OCI-LY3 (cell line): ENCODE measurements around the gene SPOCK1.

ENCODE experiments used
- H2AFZ ChIP-seq: fragments of 200-600, 300-600 bp; shearing (Covaris generic); 2 replicates; pipeline ENCODE4 v1.6.0; 2014; ENCODE audit warnings: antibody characterized with exemption, low read depth, low read length
- H3K27ac ChIP-seq: fragments of 200-600, 300-600 bp; sonication (generic); 2 replicates; pipeline ENCODE4 v1.5.1; 2014; ENCODE audit warnings: mild to moderate bottlenecking, low read length, moderate library complexity, mixed read lengths
- H3K27me3 ChIP-seq: fragments of 200-600, 300-600 bp; sonication (generic); 2 replicates; pipeline ENCODE4 v1.6.1; 2014; ENCODE audit warnings: low read depth, low read length, mixed read lengths
- H3K36me3 ChIP-seq: fragments of 200-600, 300-600 bp; sonication (generic); replicated peaks from 2 replicates; pipeline ENCODE3; 2014; ENCODE audit warnings: low read depth, low read length, mixed read lengths
- H3K4me1 ChIP-seq: fragments of 300-600, 200-600 bp; sonication (generic); 2 replicates; pipeline ENCODE4 v1.6.1; 2014; ENCODE audit warnings: low read length, mixed read lengths
- H3K4me2 ChIP-seq: fragments of 200-600, 300-600 bp; sonication (generic); 2 replicates; pipeline ENCODE4 v1.6.1; 2014; ENCODE audit warnings: low read length, mixed read lengths
- H3K4me3 ChIP-seq: fragments of 300-600, 200-600 bp; sonication (generic); 2 replicates; pipeline ENCODE4 v1.5.1; 2014; ENCODE audit warnings: antibody characterized with exemption, mild to moderate bottlenecking, low read length, moderate library complexity
- H3K79me2 ChIP-seq: fragments of 300-600, 200-600 bp; shearing (Covaris generic); 2 replicates; pipeline ENCODE4 v1.6.1; 2014; ENCODE audit warnings: mild to moderate bottlenecking, low read length, mixed read lengths
- H3K9ac ChIP-seq: fragments of 300-600, 200-600 bp; shearing (Covaris generic); 2 replicates; pipeline ENCODE4 v1.6.0; 2014; ENCODE audit warnings: mild to moderate bottlenecking, low read length, moderate library complexity
- H3K9me3 ChIP-seq: fragments of 200-600, 300-600 bp; shearing (Covaris generic); 2 replicates; pipeline ENCODE4 v1.6.1; 2014; ENCODE audit warnings: low read length, mixed read lengths; ENCODE audit not compliant: insufficient read depth
- H4K20me1 ChIP-seq: fragments of 200-600, 300-600 bp; sonication (generic); 2 replicates; pipeline ENCODE4 v1.6.1; 2016; ENCODE audit warnings: low read length, mixed read lengths; ENCODE audit not compliant: insufficient read depth
- CTCF ChIP-seq: fragments of 200-600, 300-600 bp; sonication (generic); IDR thresholded peaks from 2 replicates; pipeline ENCODE4 v1.5.1; 2014; ENCODE audit warnings: antibody characterized with exemption, low read length, low read depth
- EZH2phosphoT487 ChIP-seq: fragments of 200-600 bp; shearing (Covaris generic); IDR thresholded peaks from 2 replicates; pipeline ENCODE4 v1.6.1; 2018; ENCODE audit warnings: antibody characterized with exemption, mixed run types, low read depth

SPOCK1 gene

GRCh38 chr5:137342764-137343163 is 156.4 kb downstream of the SPOCK1 start:
- Histone ChIP-seq H3K4me2 (no peak overlapping the region), H3K9me3 (no peaks in the 10 kb centered on the region), H3K36me3 (no peaks in the 10 kb centered on the region), H3K9ac (no peak overlapping the region), H2AFZ (no peak overlapping the region), H3K27me3 (no peaks in the 10 kb centered on the region), H4K20me1 (no peaks in the 10 kb centered on the region), H3K4me3 (no peak overlapping the region), H3K4me1 (peaks cover 4% of the 10 kb centered on the region; the same call in 1 of the 2 replicates), H3K27ac (no peak overlapping the region), H3K79me2 (no peaks in the 10 kb centered on the region)
- no peak for TF ChIP-seq CTCF
- TF ChIP-seq EZH2phosphoT487, result no peak

- no peak for TF ChIP-seq CTCF
- no peak for TF ChIP-seq EZH2phosphoT487
- Histone ChIP-seq H3K27me3 (no peaks in the 10 kb centered on the region), H2AFZ (no peak overlapping the region), H3K79me2 (no peaks in the 10 kb centered on the region), H3K36me3 (no peaks in the 10 kb centered on the region), H3K4me2 (no peak overlapping the region), H4K20me1 (no peaks in the 10 kb centered on the region), H3K4me3 (no peak overlapping the region), H3K27ac (no peak overlapping the region), H3K9ac (no peak overlapping the region), H3K4me1 (peaks cover 4% of the 10 kb centered on the region; the same call in 1 of the 2 replicates), H3K9me3 (no peaks in the 10 kb centered on the region)
Observed at GRCh38 chr5:137341831-137342230, 157.3 kb downstream of the SPOCK1 start.

- TF ChIP-seq EZH2phosphoT487 (no peak), CTCF (no peak)
- no peaks in the 10 kb centered on the region for H3K79me2 ChIP-seq
- H4K20me1 ChIP-seq, result no peaks in the 10 kb centered on the region
- H2AFZ ChIP-seq, result no peak overlapping the region
- H3K9ac ChIP-seq, result no peak overlapping the region
- no peaks in the 10 kb centered on the region for H3K36me3 ChIP-seq
- H3K4me2 ChIP-seq, result no peak overlapping the region
- no peak overlapping the region for H3K4me3 ChIP-seq
- H3K27ac ChIP-seq, result no peak overlapping the region
- no peaks in the 10 kb centered on the region for H3K27me3 ChIP-seq
- H3K9me3 ChIP-seq, result no peaks in the 10 kb centered on the region
- no peaks in the 10 kb centered on the region for H3K4me1 ChIP-seq
Observed at GRCh38 chr5:137340881-137341280, 158.2 kb downstream of the SPOCK1 start.

GRCh38 chr5:137336565-137337120 is 162.5 kb downstream of the SPOCK1 start:
- TF ChIP-seq CTCF (no peak), EZH2phosphoT487 (no peak)
- Histone ChIP-seq H3K27me3 (no peaks in the 10 kb centered on the region), H3K9ac (no peak overlapping the region), H3K27ac (no peak overlapping the region), H3K4me1 (no peaks in the 10 kb centered on the region), H3K9me3 (no peaks in the 10 kb centered on the region), H3K79me2 (no peaks in the 10 kb centered on the region), H3K4me3 (no peak overlapping the region), H3K4me2 (no peak overlapping the region), H4K20me1 (no peaks in the 10 kb centered on the region), H3K36me3 (no peaks in the 10 kb centered on the region), H2AFZ (no peak overlapping the region)
